Breast epithelium (tissue), 4 donors: Measurements from ENCODE around the gene MXRA7. TPM values are rescaled to one million over a fixed set of nuclear protein-coding genes. Genes with fewer than 3 reads are reported as not detected.

Experiments
- DNase-seq, 2 donors: peaks; one replicate each; pipeline ENCODE4 v3.0.0-alpha.2; 2019; ENCODE audit warnings: low spot score in 2 of 2
- H3K27ac ChIP-seq, 2 donors: fragments of 200-600 bp; sonication (generic) in 1 of 2; one replicate each; pipeline ENCODE4 v1.5.1; 2016 to 2019; ENCODE audit warnings: mild to moderate bottlenecking in 1 of 2
- H3K27me3 ChIP-seq, 2 donors: fragments of 200-600 bp; sonication (generic) in 1 of 2; one replicate each; pipeline versions ENCODE4 v1.5.1 to v1.6.0; 2017 to 2019; ENCODE audit warnings: control low read depth in 1 of 2, mild to moderate bottlenecking in 1 of 2
- H3K36me3 ChIP-seq: fragments of 200-600 bp; one replicate; pipeline ENCODE4 v1.5.1; 2019
- H3K4me1 ChIP-seq, 2 donors: fragments of 200-600 bp; sonication (generic); one replicate each; pipeline ENCODE4 v1.5.1; 2016 to 2019; ENCODE audit warnings: control low read depth in 1 of 2
- H3K4me3 ChIP-seq, 3 donors: fragments of 200-600 bp; sonication (generic); 1 replicate in 2 of 3; 2 replicates in 1 of 3; pipeline ENCODE4 v1.5.1; 2016 to 2019; ENCODE audit warnings: mild to moderate bottlenecking in 3 of 3, moderate library complexity in 2 of 3
- H3K9me3 ChIP-seq, 2 donors: fragments of 200-600 bp; sonication (generic) in 1 of 2; one replicate each; pipeline ENCODE4 v1.5.1; 2016 to 2019; ENCODE audit warnings: control low read depth in 1 of 2
- CTCF ChIP-seq, 3 donors: fragments of 450-650 bp; IDR thresholded peaks; one replicate each; pipeline ENCODE4 v1.5.1; 2016 to 2017; ENCODE audit warnings: antibody characterized with exemption in 3 of 3, mild to moderate bottlenecking in 3 of 3, moderate library complexity in 3 of 3
- POLR2A ChIP-seq: fragments of 450-650 bp; IDR thresholded peaks from one replicate; pipeline ENCODE4 v1.6.1; 2016; ENCODE audit warnings: antibody characterized with exemption, mild to moderate bottlenecking, moderate library complexity
- POLR2AphosphoS5 ChIP-seq, 3 donors: sonication (generic); formaldehyde crosslinking; IDR thresholded peaks; one replicate each; pipeline ENCODE4 v1.6.1; 2017; ENCODE audit warnings: antibody characterized with exemption in 3 of 3
- intact Hi-C: fragments of 100-400 bp; cut with DNase I; formaldehyde crosslinking; loops from one replicate; pipeline ENCODE4 v1.15.1; 2023; ENCODE audit warnings: low total_unique reads
- total RNA-seq, 3 donors: library from RNA; depleted of rRNA; stranded (reverse); fragments of >200 nt; gene quantifications; one replicate each; pipeline ENCODE4 v1.1.0, GENCODE V29; 2016

Gene MXRA7
- total RNA-seq, 3 donors from 2014 or later = 106 to 242 (median 113) TPM

- no peaks in the 10 kb centered on the region for H3K9me3 ChIP-seq
- intact Hi-C loops = no loop called here
- no peak for DNase-seq
- H3K4me1 ChIP-seq = peaks cover 3 to 4% of the 10 kb centered on the region in 2 donors
- no peaks in the 10 kb centered on the region for H3K27me3 ChIP-seq
- H3K36me3 ChIP-seq = no peaks in the 10 kb centered on the region
- H3K4me3 ChIP-seq = peak overlapping the region; percentile 73 to 99 (median 94)
- no peak for TF ChIP-seq POLR2A
- TF ChIP-seq CTCF (IDR thresholded peaks at IDR 0.05) = no peak
- no peak for TF ChIP-seq POLR2AphosphoS5 (IDR thresholded peaks at IDR 0.05)
- peak overlapping the region; percentile 99 to 100 for H3K27ac ChIP-seq
These were observed 17.1 kb upstream of the MXRA7 start for GRCh38 chr17:76727745-76728456.

- DNase-seq = peak; percentile 81 to 83
- H3K9me3 ChIP-seq = no peaks in the 10 kb centered on the region
- intact Hi-C loops = no loop called here
- H3K4me3 ChIP-seq = peak within 1 kb of the TSS; percentile 73 to 99 (median 94)
- no peaks in the 10 kb centered on the region for H3K36me3 ChIP-seq
- H3K27ac ChIP-seq = peak within 1 kb of the TSS; percentile 99 to 100
- peaks cover 0 to 4% of the 10 kb centered on the region in 2 donors for H3K4me1 ChIP-seq
- TF ChIP-seq CTCF (IDR thresholded peaks at IDR 0.05) (peak; percentile 69 to 88 (median 70)), POLR2A (no peak), POLR2AphosphoS5 (IDR thresholded peaks at IDR 0.05) (peak; percentile 24 to 87 (median 68))
- H3K27me3 ChIP-seq = no peaks in the 10 kb centered on the region
These were observed 16.3 kb upstream of the MXRA7 start, which contains the start of gene METTL23 for GRCh38 chr17:76726776-76727718. TSS of gene METTL23 (plus strand) at chr17:76726839. CDS start at chr17:76729711, 2,872 bp downstream.

- no peaks in the 10 kb centered on the region for H3K27me3 ChIP-seq
- TF ChIP-seq POLR2A (peak; percentile 59), CTCF (IDR thresholded peaks at IDR 0.05) (no peak), POLR2AphosphoS5 (IDR thresholded peaks at IDR 0.05) (peak in 2 of 3 donors; percentile 83 to 93)
- peak; percentile 95 to 96 for DNase-seq
- intact Hi-C loops = no loop called here
- peak within 1 kb of the TSS; percentile 73 to 99 (median 94) for H3K4me3 ChIP-seq
- H3K9me3 ChIP-seq = no peaks in the 10 kb centered on the region
- H3K27ac ChIP-seq = peak within 1 kb of the TSS; percentile 99 to 100
- H3K4me1 ChIP-seq = peaks cover 0 to 4% of the 10 kb centered on the region in 2 donors
- H3K36me3 ChIP-seq = no peaks in the 10 kb centered on the region
These were observed 15.5 kb upstream of the MXRA7 start, which contains the start of gene JMJD6 for GRCh38 chr17:76726231-76726775. TSS of gene JMJD6 (minus strand) at chr17:76726606. CDS start at chr17:76726475, 131 bp downstream.

- TF ChIP-seq CTCF (IDR thresholded peaks at IDR 0.05) = no peak
- peak in 1 of 3 donors; percentile 6 for TF ChIP-seq POLR2AphosphoS5 (IDR thresholded peaks at IDR 0.05)
- Histone ChIP-seq H3K4me1 (peaks cover 0 to 4% of the 10 kb centered on the region in 2 donors), H3K27ac (peak overlapping the region; percentile 99 to 100), H3K36me3 (peaks cover under 1% of the 10 kb centered on the region), H3K9me3 (no peaks in the 10 kb centered on the region), H3K27me3 (no peaks in the 10 kb centered on the region), H3K4me3 (peak overlapping the region; percentile 73 to 99 (median 94))
- peak; percentile 70 to 75 for DNase-seq
- intact Hi-C loops = no loop called here
These were observed 14.9 kb upstream of the MXRA7 start for GRCh38 chr17:76725580-76726230.
